Nucleus accumbens (tissue), 56 donors: Measurements from ENCODE around the gene ACTC1.

Experiments used
- DNase-seq, 56 donors: peaks; one replicate each; lab custom pipeline; 2025; lab: John Stamatoyannopoulos, UW

Gene ACTC1

DNA sequence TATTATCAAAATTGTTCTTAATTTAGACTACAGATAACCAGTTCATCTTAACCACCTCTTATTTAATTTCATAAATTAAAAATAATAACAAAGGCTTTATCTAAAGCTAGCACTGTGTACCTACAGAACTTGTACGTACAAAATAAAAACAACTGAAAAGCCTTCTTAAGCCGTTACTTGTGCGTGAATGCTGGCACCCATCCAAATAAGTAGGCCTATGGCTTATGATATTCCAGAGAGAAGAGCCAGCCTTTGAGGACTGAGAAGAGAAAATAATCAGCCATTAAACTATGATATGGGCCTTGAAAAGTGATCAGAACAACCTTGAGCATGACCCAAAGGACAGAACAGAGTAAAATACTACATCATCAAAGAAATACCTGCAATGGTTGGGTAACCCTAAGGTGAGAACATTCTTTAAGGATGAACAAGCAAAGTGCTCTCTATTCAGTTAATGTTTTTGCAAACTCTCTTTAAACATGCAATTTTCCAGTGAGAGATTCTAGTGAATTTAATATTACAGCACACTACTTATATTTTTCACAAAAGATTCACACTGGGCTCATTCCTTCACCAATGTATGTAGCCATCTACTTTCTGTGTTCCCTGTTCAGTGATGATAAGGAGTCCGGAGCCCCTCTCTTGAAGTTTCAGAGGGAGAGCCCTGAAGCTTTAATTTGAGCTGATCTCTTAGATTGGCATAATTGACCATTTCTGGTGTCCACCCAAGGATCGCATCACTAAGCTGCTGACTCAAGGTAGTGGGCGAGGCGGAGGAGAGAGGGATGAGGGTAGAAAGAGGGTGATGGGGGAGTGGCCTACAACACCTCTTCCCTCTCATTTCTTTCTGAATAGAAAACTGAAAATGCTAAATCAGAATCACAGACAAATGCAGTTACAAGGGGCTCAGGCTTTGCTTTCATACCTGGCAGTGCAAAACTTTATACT, 7.7 kb upstream of the ACTC1 start:
- DNase-seq: no peak

DNA sequence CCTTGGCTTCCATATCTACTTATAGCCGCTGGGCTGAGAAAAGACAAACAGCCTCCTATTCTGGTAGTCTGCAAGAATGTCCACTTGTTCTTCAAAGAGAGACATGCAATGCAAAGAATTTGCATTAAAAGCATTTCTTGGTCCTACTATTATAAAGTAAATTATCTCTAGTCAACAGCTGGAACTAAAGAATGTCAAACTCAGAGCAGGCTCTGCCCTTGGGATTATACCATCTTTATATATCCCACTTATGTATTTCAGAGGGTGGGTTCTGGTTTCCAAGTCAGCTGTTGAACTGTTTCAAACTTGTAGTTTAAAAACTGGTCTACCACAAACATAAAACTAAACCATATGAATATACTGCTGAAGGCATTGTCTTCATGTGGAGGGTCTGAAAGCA, 7.0 kb upstream of the ACTC1 start:
- no peak for DNase-seq

DNA sequence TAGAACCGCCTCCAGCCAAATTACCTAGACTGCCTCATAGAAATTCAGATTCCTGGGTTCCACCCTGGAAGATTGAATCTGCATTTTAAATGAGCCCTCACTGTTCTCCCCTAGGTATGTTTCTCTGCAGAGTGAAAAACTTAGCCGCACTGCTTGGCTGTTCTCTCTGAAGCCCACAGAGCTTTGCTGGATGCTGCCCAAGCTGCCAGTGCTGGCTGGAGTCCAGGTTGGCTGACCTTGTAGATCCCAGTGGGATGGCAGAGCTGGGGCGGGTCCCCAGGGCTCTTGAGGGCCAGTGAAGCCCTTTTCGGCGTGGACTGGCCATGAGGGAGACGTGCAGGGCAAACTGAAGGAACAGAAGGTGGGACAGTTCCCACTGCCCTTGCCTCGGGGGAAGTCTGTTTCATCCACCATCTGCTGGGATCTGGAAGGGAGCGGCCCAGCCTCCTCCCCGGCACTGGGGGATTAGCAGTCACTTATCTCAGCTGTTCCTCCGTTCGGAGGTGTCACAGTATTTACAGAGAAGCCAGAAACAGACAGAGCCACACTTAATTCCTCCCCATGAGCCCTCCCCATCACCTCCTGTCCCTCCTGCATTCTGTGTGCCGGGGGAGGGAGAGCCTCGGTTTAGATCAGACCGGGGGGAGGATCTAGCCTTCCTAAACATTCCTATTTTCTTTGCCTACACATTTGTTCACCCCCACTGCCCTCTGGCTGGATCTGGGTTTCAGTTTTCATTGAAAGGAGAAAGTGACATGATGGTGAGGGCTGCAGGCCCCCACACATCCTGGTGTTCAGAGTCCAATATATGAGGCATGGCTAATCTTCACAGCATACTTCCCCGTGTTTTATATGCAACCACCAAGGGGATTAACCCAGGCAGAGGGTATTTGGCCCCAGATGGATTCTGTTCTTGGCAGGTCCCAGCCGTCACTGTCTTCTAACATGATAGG, 4.1 kb upstream of the ACTC1 start:
- peak in 12 of 56 donors; percentile 2 to 40 (median 10) for DNase-seq

DNA sequence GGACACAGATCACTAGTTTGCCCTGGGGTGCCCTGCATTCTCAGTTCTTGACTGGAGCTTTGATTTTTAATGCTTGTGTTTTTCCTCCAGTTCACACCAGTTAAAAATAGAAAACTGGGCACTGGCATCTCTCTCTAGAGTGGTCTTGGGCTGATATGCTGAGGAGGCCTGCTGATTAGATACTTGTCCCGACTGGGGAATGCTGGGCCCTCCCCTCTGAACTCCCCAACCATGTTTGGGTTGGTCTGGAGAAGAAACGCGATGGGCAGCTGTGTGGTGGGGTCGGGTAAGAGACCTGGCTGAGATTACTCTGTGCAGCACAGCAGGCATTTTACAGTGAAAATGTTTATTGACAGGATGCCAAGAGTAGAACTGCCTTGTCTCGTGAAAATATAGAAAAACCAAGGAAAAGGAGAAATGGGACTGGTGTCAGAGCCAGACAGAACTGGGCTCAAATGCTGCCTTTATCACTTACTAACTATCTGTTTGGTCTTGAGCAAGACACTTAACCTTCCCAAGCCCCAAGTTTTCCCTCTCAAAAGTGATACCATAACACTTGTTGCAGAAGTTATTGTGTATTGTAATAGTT, 1.6 kb upstream of the ACTC1 start:
- DNase-seq: no peak

DNA sequence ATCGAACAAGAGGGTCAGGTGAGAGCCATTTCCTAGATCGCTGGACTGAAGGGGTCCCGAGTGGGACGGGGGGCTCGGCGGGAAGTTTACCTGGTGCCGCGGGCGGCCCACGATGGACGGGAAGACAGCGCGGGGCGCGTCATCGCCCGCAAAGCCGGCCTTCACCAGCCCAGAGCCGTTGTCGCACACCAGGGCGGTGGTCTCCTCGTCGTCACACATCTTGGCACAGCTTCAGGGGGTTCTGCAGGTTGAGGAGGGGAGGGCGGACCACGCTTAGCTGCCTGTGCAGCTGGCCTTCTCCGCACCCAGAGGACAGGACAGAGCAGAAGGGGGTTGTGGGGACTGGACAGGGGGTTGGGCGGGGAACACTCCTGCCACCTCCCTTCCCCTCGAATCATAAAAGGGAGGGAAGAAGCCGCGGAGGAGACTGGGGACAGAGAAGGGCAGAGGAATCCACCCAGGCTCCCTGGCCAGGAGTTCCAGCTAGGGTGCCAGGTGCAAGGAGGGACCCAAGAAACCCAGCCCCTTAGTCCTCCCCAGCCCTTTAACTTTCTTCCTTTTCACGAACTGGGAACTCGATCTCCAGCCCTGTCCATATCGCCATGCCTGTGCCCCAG, 651 bp downstream of the ACTC1 start:
- no peak for DNase-seq

DNA sequence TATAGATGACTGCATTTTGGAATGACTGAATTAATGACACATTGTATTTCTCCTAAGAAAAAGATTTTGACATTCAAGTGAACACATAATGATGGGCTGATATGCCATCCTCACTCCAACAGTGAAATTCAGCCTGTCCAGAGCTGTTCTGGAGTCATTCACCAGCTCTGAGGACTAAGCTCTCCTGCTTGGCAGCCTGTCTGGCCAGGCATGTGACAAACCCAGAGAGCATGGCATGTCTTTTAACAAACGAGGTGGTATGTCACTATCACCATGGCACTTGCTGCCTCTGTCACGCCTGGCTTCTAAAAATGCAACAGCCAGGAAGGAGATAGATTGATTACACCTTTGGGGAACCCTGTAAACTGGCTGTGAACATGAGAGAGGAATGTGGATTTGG, 1.4 kb downstream of the ACTC1 start:
- DNase-seq: no peak

DNA sequence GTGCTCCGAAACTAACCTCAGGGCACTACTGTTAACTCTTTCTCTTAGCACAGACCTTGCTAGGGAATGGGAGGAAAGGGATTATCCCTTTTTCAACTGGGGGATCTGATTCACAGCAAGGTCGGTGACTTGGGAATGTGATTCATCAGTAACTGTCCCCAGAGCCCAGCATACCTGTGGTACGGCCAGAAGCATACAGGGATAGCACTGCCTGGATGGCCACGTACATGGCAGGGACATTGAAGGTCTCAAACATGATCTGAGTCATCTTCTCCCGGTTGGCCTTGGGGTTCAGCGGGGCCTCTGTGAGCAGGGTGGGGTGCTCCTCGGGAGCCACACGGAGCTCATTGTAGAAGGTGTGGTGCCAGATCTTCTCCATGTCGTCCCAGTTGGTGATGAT, 2.3 kb downstream of the ACTC1 start:
- DNase-seq: no peak

DNA sequence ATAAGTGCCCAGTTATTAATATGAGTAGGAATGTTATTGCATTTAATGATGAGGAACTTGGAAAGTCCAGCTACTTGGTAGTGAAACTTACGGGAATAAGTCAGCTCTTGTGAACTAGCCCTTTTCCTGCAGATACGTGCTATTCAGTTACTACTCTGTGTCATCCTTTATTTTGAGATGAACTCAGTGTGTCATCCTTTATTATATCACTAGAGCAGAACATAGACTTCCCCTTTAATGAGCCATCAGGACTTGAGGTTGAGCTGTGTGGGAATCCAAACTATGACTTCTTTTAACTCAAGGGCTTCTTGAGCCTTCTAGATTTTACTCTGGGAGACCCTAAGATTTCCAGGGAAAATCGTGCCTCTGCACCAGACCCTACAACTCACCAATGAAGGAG, 3.6 kb downstream of the ACTC1 start:
- DNase-seq: no peak

DNA sequence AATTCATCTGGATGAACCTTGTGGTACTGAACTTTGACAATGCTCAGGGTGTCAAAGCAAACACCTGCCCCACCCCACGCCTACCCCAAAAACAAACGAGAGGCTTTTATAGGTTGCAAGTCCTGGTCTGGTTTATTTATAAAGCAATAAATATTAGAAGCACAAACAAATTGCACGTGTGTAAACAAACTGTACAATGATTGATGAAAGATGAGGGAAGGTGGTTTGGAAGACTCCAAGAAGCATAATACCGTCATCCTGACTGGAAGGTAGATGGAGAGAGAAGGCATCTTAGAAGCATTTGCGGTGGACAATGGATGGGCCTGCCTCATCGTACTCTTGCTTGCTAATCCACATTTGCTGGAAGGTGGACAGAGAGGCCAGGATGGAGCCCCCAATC, 5.2 kb downstream of the ACTC1 start:
- DNase-seq: no peak

DNA sequence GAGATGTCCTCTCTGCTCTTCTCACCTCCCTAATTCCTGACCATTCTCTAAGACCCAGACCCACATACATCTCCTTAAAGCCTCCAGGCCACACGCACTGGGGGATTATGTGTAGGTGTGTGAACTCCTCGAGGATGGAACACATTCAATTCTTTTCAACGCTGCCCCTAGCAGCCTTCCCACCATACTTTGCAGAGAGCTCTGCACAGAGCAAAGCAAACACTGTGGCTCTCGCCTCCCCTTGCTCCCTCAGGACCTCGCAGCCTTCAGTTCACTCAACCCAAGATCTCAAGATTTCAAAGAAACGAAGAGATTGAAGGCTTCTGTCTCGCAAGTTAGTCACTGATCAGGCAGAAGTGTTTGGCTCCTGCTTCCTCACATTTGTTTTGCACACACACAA, 6.0 kb downstream of the ACTC1 start:
- no peak for DNase-seq

DNA sequence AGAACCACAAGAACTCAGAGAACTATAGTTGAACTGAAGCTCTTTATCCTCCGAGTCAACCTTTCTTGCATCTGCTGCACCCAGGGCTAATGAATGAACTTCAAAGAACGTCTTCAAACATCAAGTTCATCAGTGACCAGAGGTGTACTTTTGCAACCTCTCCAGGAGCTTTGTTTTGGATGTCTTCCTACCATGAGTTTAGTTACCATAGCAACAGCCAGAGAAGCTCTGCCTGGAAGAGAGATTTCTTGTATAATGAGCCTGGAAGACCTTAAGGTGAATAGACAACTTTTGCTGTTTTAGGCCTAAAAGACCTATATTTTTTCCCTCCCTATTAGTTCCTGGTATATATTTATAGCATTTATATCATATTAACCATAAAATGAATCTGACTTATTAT, 9.1 kb downstream of the ACTC1 start:
- no peak for DNase-seq

DNA sequence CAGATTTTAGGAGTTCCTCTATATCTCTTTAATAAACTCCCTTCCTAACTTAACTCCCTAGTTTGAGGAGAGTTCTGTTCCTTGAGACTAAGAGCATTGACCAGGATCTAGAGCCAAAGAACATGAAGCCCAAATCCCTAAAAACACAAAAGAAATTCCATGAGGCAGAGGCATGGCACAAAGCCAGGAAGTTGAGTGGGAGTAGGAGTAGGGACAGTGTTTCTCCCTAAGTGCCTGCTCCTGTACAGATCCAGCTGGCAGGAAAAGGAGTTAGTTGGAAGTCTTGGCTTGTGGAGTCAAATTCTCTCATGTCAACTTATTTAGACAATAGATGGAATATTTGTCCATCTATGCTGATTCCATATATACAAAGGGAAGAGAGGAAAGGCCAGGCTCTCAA, 11.4 kb downstream of the ACTC1 start:
- DNase-seq: no peak

DNA sequence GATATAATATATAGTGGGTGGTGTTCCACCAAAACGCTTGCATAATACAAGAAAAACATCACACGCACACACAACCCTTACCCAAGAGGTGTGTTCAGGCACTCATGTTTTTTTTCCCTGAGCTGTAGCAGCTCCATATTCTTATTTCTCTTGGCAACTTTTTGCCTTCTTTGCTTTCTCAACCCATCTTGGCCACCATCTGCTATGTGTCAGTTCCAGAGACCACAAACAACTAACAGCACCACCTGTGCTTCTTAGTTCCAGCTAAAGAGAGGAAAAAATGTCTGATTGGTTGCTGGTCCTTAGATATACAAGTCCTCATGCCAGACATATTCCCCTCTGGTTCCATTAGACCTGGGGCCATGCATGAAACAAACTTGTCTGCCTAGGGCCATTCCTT, 11.9 kb downstream of the ACTC1 start:
- DNase-seq: no peak

DNA sequence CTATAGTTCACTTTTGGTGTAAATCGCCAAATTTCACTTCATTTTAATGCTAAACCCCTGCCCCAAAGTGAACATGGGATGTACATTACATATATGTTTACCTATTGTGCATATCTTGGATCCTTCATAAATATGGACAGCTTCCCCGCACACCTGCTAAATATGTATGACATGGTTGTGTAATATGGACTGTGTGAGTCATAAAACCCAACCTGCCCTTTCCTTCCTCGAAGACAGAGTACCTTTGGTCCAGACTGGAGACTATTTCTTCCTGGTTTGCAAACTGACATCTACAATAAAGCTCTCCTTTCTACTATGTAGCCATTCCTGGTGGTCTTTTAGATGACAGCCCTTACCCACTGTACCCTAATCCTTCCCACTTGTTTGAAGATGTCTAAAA, 12.4 kb downstream of the ACTC1 start:
- DNase-seq: no peak

DNA sequence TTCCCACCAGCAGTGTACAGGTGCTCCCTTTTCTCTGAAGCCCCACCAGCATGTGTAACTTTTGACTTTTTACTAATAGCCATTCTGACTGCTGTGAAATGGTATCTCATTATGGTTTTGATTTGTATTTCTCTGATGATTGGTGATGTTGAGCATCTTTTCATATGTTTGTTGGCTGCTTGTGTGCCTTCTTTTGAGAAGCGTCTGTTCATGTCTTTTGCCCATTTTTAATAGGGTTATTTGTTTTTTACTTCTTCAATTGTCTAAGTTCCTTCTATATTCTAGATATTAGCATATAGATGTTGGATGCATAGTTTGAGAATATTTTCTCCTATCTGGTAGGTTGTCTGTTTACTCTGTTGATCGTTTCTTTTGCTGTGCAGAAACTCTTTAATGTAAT, 14.6 kb downstream of the ACTC1 start:
- no peak for DNase-seq

DNA sequence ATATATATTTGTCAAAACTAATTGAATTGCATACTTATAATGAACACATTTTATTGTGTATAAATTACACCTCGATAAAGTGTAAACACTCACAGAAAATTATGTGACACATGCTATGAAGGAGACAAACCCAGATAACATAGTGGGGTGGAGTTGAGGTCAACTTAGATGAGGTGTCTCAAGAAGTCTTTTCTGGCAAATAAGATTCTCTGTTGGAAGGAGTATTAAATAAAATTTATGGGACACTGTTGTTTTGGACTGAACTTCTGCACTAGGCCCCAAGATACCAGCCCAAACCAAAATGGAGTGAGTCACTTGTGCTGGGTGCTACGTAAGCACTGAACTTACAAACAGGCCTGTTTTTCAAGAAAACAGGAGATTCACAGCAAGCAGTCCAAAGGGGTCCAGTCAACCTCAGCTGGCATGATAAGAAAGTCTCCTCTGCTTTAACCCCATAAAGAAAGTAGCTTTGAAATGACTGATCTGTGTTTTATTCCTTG, 18.7 kb downstream of the ACTC1 start:
- DNase-seq: no peak

DNA sequence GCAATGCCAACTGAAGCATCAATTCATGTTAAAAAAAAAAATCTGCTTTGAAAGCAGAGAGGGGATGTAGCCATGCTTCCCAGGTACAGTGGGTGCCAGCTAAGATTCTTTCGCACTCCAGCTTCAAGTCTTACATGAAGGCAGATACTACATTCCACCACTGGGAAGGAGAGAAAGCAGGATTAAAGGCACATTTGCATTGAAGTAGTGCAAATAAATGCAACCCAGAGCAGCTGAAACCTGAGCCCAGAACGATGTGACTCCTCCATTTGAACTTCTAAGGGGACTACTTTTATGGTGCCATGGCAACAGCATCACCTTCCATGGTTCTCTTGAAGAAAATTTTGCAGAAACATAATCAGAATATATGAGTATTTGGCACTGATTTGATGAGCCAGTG, 21.4 kb downstream of the ACTC1 start:
- DNase-seq: no peak

DNA sequence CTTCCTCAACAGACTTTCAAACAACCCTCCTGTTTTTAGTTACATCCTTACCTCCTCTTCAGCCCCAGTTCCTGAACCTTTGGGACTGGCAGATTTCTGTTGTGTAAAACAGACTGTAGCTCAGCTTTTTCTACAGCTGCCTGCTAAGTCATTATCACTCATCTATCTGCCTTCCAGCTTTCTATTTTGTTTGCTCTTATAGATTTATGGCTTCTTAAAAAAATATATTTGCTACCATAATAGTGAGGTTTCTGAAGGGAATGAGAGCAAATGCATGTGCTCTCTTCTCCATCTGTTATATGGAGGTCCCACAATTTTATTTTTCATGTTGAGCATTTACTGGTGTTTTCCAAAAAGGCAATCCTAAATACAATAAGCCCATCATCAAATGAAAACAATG, 22.3 kb downstream of the ACTC1 start:
- DNase-seq: no peak

DNA sequence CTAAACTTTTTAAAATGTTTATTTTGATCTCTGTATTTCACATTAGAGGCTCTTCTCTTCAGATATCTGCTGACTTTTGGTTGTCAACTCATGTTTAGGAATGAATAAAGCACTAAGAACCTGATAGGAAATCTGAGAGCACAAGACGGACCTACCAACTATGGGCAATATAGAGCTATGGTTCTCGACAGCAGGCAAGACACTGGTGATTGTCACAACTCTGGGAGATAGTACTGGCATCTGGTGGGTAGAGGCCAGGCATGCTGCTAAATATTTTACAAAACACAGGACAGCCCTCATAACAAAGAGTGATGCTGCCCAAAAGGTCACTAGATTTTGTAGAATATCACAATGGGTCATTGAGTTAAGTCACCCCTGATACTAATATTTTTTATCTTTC, 23.0 kb downstream of the ACTC1 start:
- DNase-seq: no peak

DNA sequence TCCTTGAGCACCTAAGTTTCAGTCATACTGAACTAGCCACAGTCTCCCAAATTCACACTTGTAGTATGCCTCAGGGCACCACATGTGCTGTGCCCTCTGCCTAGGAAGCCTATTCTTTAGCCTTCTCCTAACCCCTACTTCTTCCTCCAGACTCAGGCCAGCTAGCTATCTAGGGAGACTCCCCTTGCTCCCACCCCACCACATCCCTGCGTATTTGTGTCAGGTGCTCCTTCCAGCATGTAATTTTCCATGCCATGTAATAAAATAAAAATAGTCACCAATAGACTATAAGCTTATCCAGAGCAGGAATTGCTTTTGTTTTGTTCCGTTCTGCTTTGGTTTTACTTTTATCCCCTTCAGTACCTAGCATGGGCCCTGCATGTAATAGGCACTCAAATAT, 25.6 kb downstream of the ACTC1 start:
- no peak for DNase-seq

DNA sequence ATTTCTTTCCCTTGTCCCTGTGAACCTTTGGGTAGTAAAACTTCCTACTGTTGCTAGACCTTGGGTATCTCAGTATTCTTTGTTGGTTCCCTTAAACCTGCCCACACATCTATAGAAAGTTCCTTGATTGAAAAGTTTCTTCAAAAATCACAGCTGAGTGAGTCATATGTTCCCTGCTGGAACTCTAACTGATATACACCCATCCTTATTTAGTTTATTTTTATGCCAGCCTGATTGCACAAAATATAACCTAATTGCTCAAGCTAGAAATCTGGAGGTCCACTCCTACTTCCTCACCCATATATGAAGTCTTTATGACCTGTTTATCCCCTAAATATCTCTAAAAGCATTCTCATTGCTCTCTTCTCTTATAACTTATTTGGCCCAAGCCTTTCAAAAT, 26.8 kb downstream of the ACTC1 start:
- DNase-seq: no peak
